ENCODE results near the gene UST. TPM values are rescaled to one million over a fixed set of nuclear protein-coding genes. Genes with fewer than 3 reads are reported as not detected.

The UST gene, protein sequence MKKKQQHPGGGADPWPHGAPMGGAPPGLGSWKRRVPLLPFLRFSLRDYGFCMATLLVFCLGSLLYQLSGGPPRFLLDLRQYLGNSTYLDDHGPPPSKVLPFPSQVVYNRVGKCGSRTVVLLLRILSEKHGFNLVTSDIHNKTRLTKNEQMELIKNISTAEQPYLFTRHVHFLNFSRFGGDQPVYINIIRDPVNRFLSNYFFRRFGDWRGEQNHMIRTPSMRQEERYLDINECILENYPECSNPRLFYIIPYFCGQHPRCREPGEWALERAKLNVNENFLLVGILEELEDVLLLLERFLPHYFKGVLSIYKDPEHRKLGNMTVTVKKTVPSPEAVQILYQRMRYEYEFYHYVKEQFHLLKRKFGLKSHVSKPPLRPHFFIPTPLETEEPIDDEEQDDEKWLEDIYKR
- total RNA-seq = 1 to 10 TPM; 1.9 to 3.7 TPM
- polyA plus RNA-seq (2013, experiment 1 of 2) = 4.8 TPM
- 3.6 TPM for polyA plus RNA-seq (2013, experiment 2 of 2)
- 2.9 to 30.3 (median 8.2) reads per million in 172 experiments for total RNA-seq

DNA sequence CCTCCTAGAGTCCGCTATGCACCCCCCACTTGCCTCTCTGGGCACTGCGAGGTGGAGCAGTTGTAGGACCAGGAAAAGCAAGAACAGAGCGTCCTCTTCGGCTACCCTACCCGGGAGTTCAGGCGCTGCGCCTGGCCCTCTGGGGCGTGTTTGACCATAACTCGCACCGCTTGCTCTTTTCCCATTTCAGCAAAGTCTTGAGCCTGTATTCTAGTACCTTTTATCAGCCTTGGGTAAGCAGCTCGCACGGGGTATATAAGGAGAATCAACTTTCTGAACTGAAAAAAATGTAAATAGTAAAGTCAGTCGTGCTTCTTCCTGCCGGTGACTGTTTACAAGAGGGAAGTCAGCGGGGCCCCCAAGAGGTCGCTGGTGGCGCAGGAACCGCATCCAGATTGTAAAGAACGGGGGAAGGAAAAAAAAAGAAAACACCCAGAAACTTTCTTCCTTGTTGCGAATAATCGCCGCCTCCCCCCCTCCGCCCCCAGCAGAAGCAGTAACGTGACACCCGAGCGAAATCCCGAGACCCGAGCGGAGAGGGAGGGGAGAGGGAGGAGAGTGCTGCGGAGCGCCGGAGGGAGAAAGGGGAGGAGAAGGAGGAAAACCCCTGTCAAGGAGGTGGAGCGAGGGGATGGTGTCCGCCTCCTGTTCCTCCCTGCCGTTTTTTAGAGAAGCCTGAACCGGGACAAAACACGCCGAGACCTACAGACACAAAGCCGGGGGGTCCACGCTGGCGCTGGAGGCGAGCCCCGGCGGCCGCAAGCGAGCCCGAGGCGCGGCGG lies at the start of gene UST:
TSS of gene UST (plus strand) at position 668 of the 782 bp plus-strand sequence. CDS start 401 bp downstream, outside the sequence.
- Mint-ChIP-seq H3K4me1 (ENCODE audit: low read depth) (peaks cover 36% of the 10 kb centered on the region), H3K9me3 (no peaks in the 10 kb centered on the region), H3K36me3 (ENCODE audit: low read depth) (peaks cover 5% of the 10 kb centered on the region), H3K4me3 (peak within 1 kb of the TSS; percentile 99), H3K27ac (peak within 1 kb of the TSS; percentile 88), H3K27me3 (peaks cover 32% of the 10 kb centered on the region)
- ChIA-PET POLR2A (interaction anchor here (2.3 to 3.1 kb wide), 4 partner anchors 12 to 35 kb away, joined by 10 to 22 read pairs (median 12); no protein-coding TSS in a partner anchor), CTCF (interaction anchor here (1.8 kb wide), 1 partner anchor 10 kb away, joined by 10 read pairs; no protein-coding TSS in a partner anchor)
- TF ChIP-seq, protein P1, sequence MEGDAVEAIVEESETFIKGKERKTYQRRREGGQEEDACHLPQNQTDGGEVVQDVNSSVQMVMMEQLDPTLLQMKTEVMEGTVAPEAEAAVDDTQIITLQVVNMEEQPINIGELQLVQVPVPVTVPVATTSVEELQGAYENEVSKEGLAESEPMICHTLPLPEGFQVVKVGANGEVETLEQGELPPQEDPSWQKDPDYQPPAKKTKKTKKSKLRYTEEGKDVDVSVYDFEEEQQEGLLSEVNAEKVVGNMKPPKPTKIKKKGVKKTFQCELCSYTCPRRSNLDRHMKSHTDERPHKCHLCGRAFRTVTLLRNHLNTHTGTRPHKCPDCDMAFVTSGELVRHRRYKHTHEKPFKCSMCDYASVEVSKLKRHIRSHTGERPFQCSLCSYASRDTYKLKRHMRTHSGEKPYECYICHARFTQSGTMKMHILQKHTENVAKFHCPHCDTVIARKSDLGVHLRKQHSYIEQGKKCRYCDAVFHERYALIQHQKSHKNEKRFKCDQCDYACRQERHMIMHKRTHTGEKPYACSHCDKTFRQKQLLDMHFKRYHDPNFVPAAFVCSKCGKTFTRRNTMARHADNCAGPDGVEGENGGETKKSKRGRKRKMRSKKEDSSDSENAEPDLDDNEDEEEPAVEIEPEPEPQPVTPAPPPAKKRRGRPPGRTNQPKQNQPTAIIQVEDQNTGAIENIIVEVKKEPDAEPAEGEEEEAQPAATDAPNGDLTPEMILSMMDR (IDR thresholded peaks at IDR 0.05) = peak; percentile 66
- H3K27me3 ChIP-seq (ENCODE audit: control insufficient read depth in 1 of 2, insufficient read depth in 2 of 2, low read length in 2 of 2) = peaks cover 0 to 12% of the 10 kb centered on the region in 2 experiments
- DNase-seq (peak; percentile 36 to 88 (median 52)), ATAC-seq (ENCODE audit: poor library complexity) (peak; percentile 55)
- H3K4me3 ChIP-seq (ENCODE audit: low read length) = peak within 1 kb of the TSS; percentile 64
- intact Hi-C loops (cut with DNase I, micrococcal nuclease) = loop anchor here (1.0 to 5.0 kb wide), 3 partner anchors 14 to 202 kb away; no protein-coding TSS in a partner anchor
- no peaks in the 10 kb centered on the region for H3K36me3 ChIP-seq (ENCODE audit: insufficient read depth, low read length)
- H3K27ac ChIP-seq (ENCODE audit: low read depth in 1 of 2, low read length in 2 of 2) = peak within 1 kb of the TSS; percentile 29 to 51
- peaks cover 31% of the 10 kb centered on the region for H3K4me1 ChIP-seq (ENCODE audit: insufficient read depth, low read length)
- peaks cover 0 to 5% of the 10 kb centered on the region in 2 experiments for H3K9me3 ChIP-seq (ENCODE audit: control insufficient read depth in 1 of 2, insufficient read depth in 1 of 2, low read length in 2 of 2)

DNA sequence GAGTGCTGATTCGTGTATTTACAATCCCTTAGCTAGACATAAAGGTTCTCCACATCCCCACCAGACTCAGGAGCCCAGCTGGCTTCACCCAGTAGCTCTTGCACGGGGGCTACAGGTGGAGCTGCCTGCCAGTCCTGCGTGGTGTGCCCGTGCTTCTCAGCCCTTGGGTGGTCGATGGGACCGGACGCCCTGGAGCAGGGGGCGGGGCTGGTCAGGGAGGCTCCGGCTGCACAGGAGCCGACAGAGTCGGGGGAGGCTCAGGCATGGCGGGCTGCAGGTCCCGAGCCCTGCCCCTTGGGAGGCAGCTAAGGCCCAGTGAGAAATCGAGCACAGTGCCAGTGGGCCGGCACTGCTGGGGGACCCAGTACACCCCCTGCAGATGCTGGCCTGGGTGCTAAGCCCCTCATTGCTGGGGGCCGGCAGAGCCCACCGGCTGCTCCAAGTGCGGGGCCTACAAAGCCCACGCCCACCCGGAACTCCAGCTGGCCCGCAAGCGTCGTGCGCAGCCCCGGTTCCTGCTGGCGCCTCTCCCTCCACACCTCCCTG lies 48.9 kb upstream of the UST start:
- peaks cover 6% of the 10 kb centered on the region for H3K4me1 ChIP-seq (ENCODE audit: insufficient read depth, low read length)
- H3K27ac ChIP-seq (ENCODE audit: low read depth in 1 of 2, low read length in 2 of 2) = no peak overlapping the region
- peaks cover 3% of the 10 kb centered on the region for H3K9me3 Mint-ChIP-seq
- ChIA-PET POLR2A (no interaction called here), CTCF (no interaction called here)
- intact Hi-C loops (cut with DNase I, micrococcal nuclease) = no loop called here
- H3K36me3 Mint-ChIP-seq (ENCODE audit: low read depth) = no peaks in the 10 kb centered on the region
- no peaks in the 10 kb centered on the region for H3K9me3 ChIP-seq (ENCODE audit: control insufficient read depth in 1 of 2, insufficient read depth in 1 of 2, low read length in 2 of 2)
- no peaks in the 10 kb centered on the region for H3K27me3 ChIP-seq (ENCODE audit: control insufficient read depth in 1 of 2, insufficient read depth in 2 of 2, low read length in 2 of 2)
- no peak overlapping the region for H3K4me3 Mint-ChIP-seq
- TF ChIP-seq, protein P1 (IDR thresholded peaks at IDR 0.05) = no peak
- H3K27me3 Mint-ChIP-seq = no peaks in the 10 kb centered on the region
- no peaks in the 10 kb centered on the region for H3K36me3 ChIP-seq (ENCODE audit: insufficient read depth, low read length)
- peaks cover 12% of the 10 kb centered on the region for H3K4me1 Mint-ChIP-seq (ENCODE audit: low read depth)
- no peak overlapping the region for H3K27ac Mint-ChIP-seq
- ATAC-seq (ENCODE audit: poor library complexity) = no peak
- no peak for DNase-seq
- H3K4me3 ChIP-seq (ENCODE audit: low read length) = no peak overlapping the region

DNA sequence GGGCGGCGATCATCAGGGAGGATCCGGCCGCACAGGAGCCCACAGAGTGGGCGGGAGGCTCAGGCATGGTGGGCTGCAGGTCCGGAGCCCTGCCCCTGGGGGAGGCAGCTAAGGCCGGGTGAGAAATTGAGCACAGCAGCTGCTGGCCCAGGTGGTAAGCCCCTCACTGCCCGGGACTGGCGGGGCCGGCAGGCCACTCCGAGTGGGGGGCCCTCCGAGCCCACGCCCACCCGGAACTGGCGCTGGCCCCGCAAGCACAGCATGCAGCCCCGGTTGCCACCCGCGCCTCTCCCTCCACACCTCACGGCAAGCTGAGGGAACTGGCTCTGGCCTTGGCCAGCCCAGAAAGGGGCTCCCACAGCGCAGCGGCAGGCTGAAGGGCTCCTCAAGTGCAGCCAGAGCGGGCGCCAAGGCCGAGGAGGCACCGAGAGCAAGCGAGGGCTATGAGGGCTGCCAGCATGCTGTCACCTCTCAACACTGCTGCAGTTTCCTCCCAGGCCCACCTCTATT lies 48.1 kb upstream of the UST start:
- Histone ChIP-seq H3K9me3 (ENCODE audit: control insufficient read depth in 1 of 2, insufficient read depth in 1 of 2, low read length in 2 of 2) (no peaks in the 10 kb centered on the region), H3K36me3 (ENCODE audit: insufficient read depth, low read length) (no peaks in the 10 kb centered on the region), H3K27ac (ENCODE audit: low read depth in 1 of 2, low read length in 2 of 2) (no peak overlapping the region), H3K27me3 (ENCODE audit: control insufficient read depth in 1 of 2, insufficient read depth in 2 of 2, low read length in 2 of 2) (no peaks in the 10 kb centered on the region), H3K4me3 (ENCODE audit: low read length) (no peak overlapping the region), H3K4me1 (ENCODE audit: insufficient read depth, low read length) (peaks cover 6% of the 10 kb centered on the region)
- Mint-ChIP-seq H3K9me3 (peaks cover 8% of the 10 kb centered on the region), H3K4me1 (ENCODE audit: low read depth) (peaks cover 12% of the 10 kb centered on the region), H3K4me3 (no peak overlapping the region), H3K27ac (no peak overlapping the region), H3K36me3 (ENCODE audit: low read depth) (no peaks in the 10 kb centered on the region), H3K27me3 (no peaks in the 10 kb centered on the region)
- intact Hi-C loops (cut with DNase I, micrococcal nuclease) = no loop called here
- DNase-seq (no peak), ATAC-seq (ENCODE audit: poor library complexity) (no peak)
- TF ChIP-seq, protein P1 (IDR thresholded peaks at IDR 0.05) = no peak
- ChIA-PET CTCF (no interaction called here), POLR2A (no interaction called here)

Measured in CD4-positive, alpha-beta T cell (primary cell).